ENCODE results near the gene POP4.

Gene POP4

GRCh38 chr19:29596885-29597525 lies 9.1 kb upstream of the POP4 start:
- Histone ChIP-seq H3K9ac (ENCODE audit: low read depth, low read length) (no peak overlapping the region), H3K36me3 (ENCODE audit: control insufficient read depth, insufficient read depth, low read length) (no peaks in the 10 kb centered on the region), H3K4me3 (ENCODE audit: low read depth, low read length) (no peak overlapping the region), H3K4me1 (ENCODE audit: control insufficient read depth, insufficient read depth, low read length) (peaks cover 12% of the 10 kb centered on the region), H3K27me3 (ENCODE audit: control insufficient read depth, insufficient read depth, low read length) (peaks cover 5% of the 10 kb centered on the region), H3K9me3 (ENCODE audit: control insufficient read depth, insufficient read depth, low read length) (no peaks in the 10 kb centered on the region)

- Histone ChIP-seq H3K4me3 (ENCODE audit: low read depth, low read length) (no peak overlapping the region), H3K36me3 (ENCODE audit: control insufficient read depth, insufficient read depth, low read length) (no peaks in the 10 kb centered on the region), H3K4me1 (ENCODE audit: control insufficient read depth, insufficient read depth, low read length) (peaks cover 12% of the 10 kb centered on the region), H3K9me3 (ENCODE audit: control insufficient read depth, insufficient read depth, low read length) (no peaks in the 10 kb centered on the region), H3K27me3 (ENCODE audit: control insufficient read depth, insufficient read depth, low read length) (peaks cover 3% of the 10 kb centered on the region), H3K9ac (ENCODE audit: low read depth, low read length) (no peak overlapping the region)
Measured at GRCh38 chr19:29598036-29598435, 8.0 kb upstream of the POP4 start.

DNA sequence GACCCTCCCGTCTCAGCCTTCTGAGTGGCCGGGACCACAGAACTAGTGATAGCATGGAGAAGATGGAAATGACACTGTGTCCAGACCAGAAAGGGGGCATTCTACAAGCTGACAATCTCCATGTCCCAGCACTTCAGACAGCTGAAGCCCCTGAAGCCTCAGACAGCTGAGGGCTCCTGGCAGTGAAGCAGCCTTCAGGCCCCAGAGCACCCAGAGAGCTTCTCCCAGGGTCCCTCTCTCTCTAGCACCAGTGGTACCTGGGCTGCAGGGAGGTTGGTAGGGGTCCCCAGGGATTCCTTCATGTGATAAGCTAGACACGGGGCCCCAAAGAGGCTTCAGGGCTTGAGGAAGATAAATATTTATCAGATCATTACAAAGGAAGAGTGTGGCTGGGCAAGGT lies 7.6 kb upstream of the POP4 start:
- H3K27me3 ChIP-seq (ENCODE audit: control insufficient read depth, insufficient read depth, low read length): peaks cover 3% of the 10 kb centered on the region
- H3K36me3 ChIP-seq (ENCODE audit: control insufficient read depth, insufficient read depth, low read length): no peaks in the 10 kb centered on the region
- H3K9me3 ChIP-seq (ENCODE audit: control insufficient read depth, insufficient read depth, low read length): no peaks in the 10 kb centered on the region
- no peak overlapping the region for H3K4me3 ChIP-seq (ENCODE audit: low read depth, low read length)
- peaks cover 15% of the 10 kb centered on the region for H3K4me1 ChIP-seq (ENCODE audit: control insufficient read depth, insufficient read depth, low read length)
- no peak overlapping the region for H3K9ac ChIP-seq (ENCODE audit: low read depth, low read length)

GRCh38 chr19:29603308-29603707 lies 2.8 kb upstream of the POP4 start:
- Histone ChIP-seq H3K9ac (ENCODE audit: low read depth, low read length) (no peak overlapping the region), H3K36me3 (ENCODE audit: control insufficient read depth, insufficient read depth, low read length) (no peaks in the 10 kb centered on the region), H3K9me3 (ENCODE audit: control insufficient read depth, insufficient read depth, low read length) (no peaks in the 10 kb centered on the region), H3K27me3 (ENCODE audit: control insufficient read depth, insufficient read depth, low read length) (no peaks in the 10 kb centered on the region), H3K4me1 (ENCODE audit: control insufficient read depth, insufficient read depth, low read length) (peaks cover 9% of the 10 kb centered on the region), H3K4me3 (ENCODE audit: low read depth, low read length) (no peak overlapping the region)

DNA sequence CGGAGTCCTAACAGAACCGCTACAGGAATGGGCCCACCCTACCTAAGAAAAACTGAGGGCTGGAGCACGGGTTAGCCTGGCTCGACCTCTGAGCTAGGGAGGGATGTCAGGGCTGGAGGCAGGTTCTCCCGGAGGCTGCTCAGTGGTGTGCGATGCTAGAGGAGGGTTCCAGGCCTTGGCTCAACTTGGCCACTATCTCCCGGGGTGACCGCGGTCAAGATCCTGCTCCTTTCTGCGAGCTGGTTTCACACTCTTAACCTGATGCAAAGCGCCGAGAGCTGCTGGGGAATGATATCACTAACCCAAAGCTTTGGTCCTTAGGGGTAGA lies 301 bp downstream of the POP4 start:
- H3K4me3 ChIP-seq (ENCODE audit: low read depth, low read length): peak overlapping the region; percentile 100
- H3K36me3 ChIP-seq (ENCODE audit: control insufficient read depth, insufficient read depth, low read length): no peaks in the 10 kb centered on the region
- no peaks in the 10 kb centered on the region for H3K27me3 ChIP-seq (ENCODE audit: control insufficient read depth, insufficient read depth, low read length)
- peaks cover 9% of the 10 kb centered on the region for H3K4me1 ChIP-seq (ENCODE audit: control insufficient read depth, insufficient read depth, low read length)
- peak overlapping the region; percentile 85 for H3K9ac ChIP-seq (ENCODE audit: low read depth, low read length)
- no peaks in the 10 kb centered on the region for H3K9me3 ChIP-seq (ENCODE audit: control insufficient read depth, insufficient read depth, low read length)

GRCh38 chr19:29609636-29610035 lies 3.6 kb downstream of the POP4 start:
- no peaks in the 10 kb centered on the region for H3K9me3 ChIP-seq (ENCODE audit: control insufficient read depth, insufficient read depth, low read length)
- H3K36me3 ChIP-seq (ENCODE audit: control insufficient read depth, insufficient read depth, low read length): peaks cover 19% of the 10 kb centered on the region
- H3K4me3 ChIP-seq (ENCODE audit: low read depth, low read length): no peak overlapping the region
- H3K9ac ChIP-seq (ENCODE audit: low read depth, low read length): no peak overlapping the region
- H3K4me1 ChIP-seq (ENCODE audit: control insufficient read depth, insufficient read depth, low read length): peaks cover 4% of the 10 kb centered on the region
- no peaks in the 10 kb centered on the region for H3K27me3 ChIP-seq (ENCODE audit: control insufficient read depth, insufficient read depth, low read length)

DNA sequence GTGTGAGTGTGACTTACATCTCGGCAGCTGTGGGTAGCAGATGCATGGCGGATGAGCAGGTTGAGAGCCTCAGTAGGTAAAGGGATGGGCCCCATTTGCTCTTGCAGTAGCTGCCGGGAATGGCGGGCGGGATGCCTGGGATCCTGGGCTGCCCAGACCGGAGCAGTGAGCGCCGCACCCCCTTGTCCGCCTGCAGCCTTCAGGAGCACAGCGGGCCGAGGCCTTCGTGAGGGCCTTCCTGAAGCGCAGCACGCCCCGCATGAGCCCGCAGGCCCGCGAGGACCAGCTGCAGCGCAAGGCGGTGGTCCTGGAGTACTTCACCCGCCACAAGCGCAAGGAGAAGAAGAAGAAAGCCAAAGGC lies 4.1 kb downstream of the POP4 start:
- peaks cover 4% of the 10 kb centered on the region for H3K4me1 ChIP-seq (ENCODE audit: control insufficient read depth, insufficient read depth, low read length)
- H3K27me3 ChIP-seq (ENCODE audit: control insufficient read depth, insufficient read depth, low read length): no peaks in the 10 kb centered on the region
- H3K9me3 ChIP-seq (ENCODE audit: control insufficient read depth, insufficient read depth, low read length): no peaks in the 10 kb centered on the region
- no peak overlapping the region for H3K4me3 ChIP-seq (ENCODE audit: low read depth, low read length)
- H3K9ac ChIP-seq (ENCODE audit: low read depth, low read length): no peak overlapping the region
- H3K36me3 ChIP-seq (ENCODE audit: control insufficient read depth, insufficient read depth, low read length): peaks cover 19% of the 10 kb centered on the region

DNA sequence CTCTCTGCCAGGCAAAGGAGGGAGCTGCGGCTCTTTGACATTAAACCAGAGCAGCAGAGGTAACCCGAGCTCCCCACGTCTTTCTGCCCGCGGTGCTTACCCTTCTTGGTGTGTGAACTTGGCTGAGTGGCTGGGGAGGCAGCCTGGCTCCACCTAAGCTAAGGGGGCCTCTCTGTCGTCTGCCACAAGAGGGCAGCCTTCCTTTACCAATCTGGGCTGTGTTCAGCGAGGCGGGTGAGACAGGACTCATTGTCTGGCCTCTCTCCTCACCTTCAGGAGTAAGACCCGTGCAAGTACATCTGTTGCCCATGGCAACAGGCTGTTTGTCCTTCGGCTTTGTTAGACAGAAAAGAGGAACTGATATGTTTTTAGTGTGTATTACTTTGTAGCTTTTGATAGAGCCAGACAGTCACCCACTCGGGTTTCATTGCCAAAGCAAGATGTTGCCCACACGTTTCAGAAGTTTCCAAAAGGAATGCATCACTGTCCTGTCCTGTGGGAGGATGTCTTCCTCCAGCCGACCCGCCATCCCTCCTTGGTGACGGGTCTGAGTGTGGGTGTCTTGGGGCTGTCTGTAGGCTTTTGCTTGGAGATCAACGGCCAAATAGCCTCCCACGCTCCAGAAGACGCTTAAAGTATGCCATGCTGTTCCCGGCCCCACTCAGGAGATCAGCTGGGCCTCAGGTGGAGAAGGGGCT lies 4.6 kb downstream of the POP4 start:
- no peak overlapping the region for H3K4me3 ChIP-seq (ENCODE audit: low read depth, low read length)
- H3K36me3 ChIP-seq (ENCODE audit: control insufficient read depth, insufficient read depth, low read length): peaks cover 24% of the 10 kb centered on the region
- peaks cover 4% of the 10 kb centered on the region for H3K4me1 ChIP-seq (ENCODE audit: control insufficient read depth, insufficient read depth, low read length)
- no peak overlapping the region for H3K9ac ChIP-seq (ENCODE audit: low read depth, low read length)
- H3K27me3 ChIP-seq (ENCODE audit: control insufficient read depth, insufficient read depth, low read length): no peaks in the 10 kb centered on the region
- H3K9me3 ChIP-seq (ENCODE audit: control insufficient read depth, insufficient read depth, low read length): no peaks in the 10 kb centered on the region

- H3K4me1 ChIP-seq (ENCODE audit: control insufficient read depth, insufficient read depth, low read length): no peaks in the 10 kb centered on the region
- no peak overlapping the region for H3K9ac ChIP-seq (ENCODE audit: low read depth, low read length)
- H3K4me3 ChIP-seq (ENCODE audit: low read depth, low read length): no peak overlapping the region
- no peaks in the 10 kb centered on the region for H3K9me3 ChIP-seq (ENCODE audit: control insufficient read depth, insufficient read depth, low read length)
- peaks cover 28% of the 10 kb centered on the region for H3K36me3 ChIP-seq (ENCODE audit: control insufficient read depth, insufficient read depth, low read length)
- H3K27me3 ChIP-seq (ENCODE audit: control insufficient read depth, insufficient read depth, low read length): no peaks in the 10 kb centered on the region
Measured at GRCh38 chr19:29612121-29612520, 6.0 kb downstream of the POP4 start.

DNA sequence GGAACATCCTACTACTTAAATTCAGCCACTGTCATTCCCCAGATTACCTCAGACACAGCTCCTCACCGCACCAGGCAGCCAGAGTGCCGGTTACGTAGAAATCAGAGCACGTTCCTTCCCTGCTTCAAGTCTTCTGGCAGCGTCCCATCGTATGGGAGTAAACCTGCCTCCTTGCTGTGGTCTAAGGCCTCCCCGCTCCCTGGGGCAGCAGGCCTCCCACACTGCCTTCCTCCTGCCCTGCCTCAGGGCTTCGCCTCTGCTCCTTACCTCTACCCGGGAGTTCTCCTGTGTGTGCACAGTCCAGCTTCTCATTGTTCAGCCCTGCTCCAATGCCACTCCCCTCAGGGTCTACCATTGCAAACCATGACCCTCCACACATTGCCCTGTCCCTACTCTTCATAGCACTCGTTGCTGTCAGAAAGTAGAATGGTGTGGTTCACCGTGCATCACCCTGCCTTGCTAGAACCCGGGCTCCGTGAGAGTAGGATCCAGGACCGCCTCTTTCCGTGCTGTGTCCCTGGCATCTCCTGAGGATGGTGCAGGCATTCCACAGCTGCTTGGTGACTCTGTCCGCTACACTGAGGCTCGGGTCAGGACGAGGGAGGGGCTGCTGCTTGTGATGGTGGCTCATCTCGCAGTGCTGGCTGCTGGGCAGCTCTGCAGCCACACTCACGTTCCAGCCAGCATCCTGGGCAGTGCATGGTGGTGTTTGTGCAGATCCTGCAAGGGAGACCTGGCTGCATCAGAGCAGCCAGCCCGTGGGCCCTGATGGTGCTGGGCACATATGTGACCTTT lies 6.9 kb downstream of the POP4 start:
- H3K4me1 ChIP-seq (ENCODE audit: control insufficient read depth, insufficient read depth, low read length): no peaks in the 10 kb centered on the region
- H3K4me3 ChIP-seq (ENCODE audit: low read depth, low read length): no peak overlapping the region
- H3K9ac ChIP-seq (ENCODE audit: low read depth, low read length): no peak overlapping the region
- H3K36me3 ChIP-seq (ENCODE audit: control insufficient read depth, insufficient read depth, low read length): peaks cover 28% of the 10 kb centered on the region
- H3K9me3 ChIP-seq (ENCODE audit: control insufficient read depth, insufficient read depth, low read length): no peaks in the 10 kb centered on the region
- no peaks in the 10 kb centered on the region for H3K27me3 ChIP-seq (ENCODE audit: control insufficient read depth, insufficient read depth, low read length)

DNA sequence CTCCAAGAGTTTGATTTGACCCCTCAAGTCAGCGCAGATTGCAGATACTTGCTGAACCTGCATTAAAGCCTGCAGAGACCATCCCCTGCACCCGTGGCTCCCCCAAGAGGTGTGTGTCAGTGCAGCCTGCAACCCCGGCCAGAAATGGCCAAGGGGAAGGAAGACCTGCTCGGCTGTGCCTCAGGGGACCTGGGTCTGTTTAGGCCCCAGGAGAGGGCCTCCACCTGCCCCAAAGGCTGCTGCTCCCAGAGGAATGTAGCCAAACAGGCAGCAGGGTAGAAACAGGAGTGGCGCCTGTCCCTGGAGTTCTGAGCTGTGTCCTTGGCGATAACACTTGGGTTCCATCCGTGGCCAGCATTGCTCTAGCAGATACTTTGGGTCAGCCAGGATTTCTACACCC lies 8.0 kb downstream of the POP4 start:
- no peaks in the 10 kb centered on the region for H3K9me3 ChIP-seq (ENCODE audit: control insufficient read depth, insufficient read depth, low read length)
- H3K27me3 ChIP-seq (ENCODE audit: control insufficient read depth, insufficient read depth, low read length): no peaks in the 10 kb centered on the region
- no peak overlapping the region for H3K9ac ChIP-seq (ENCODE audit: low read depth, low read length)
- peaks cover 28% of the 10 kb centered on the region for H3K36me3 ChIP-seq (ENCODE audit: control insufficient read depth, insufficient read depth, low read length)
- H3K4me1 ChIP-seq (ENCODE audit: control insufficient read depth, insufficient read depth, low read length): no peaks in the 10 kb centered on the region
- no peak overlapping the region for H3K4me3 ChIP-seq (ENCODE audit: low read depth, low read length)

DNA sequence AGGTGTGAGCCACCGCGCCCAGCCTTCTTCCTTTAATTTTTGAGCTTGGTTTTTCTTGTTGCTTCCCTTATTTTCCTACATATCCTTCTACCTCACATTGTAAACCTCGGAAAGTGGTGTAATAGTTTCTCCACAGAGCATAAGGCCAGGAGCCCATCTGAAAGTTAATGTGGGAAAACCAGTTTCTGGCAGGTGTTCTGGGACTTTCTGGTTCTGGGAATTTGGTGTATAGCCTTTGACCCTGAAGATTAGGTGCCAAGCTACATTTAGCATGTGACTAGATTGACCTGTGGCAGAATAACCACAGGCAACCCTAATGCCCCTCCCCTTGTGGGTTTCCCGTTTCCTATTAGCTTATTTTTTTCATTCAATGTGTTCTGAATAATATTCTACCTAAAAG lies 8.7 kb downstream of the POP4 start:
- H3K9me3 ChIP-seq (ENCODE audit: control insufficient read depth, insufficient read depth, low read length): no peaks in the 10 kb centered on the region
- H3K27me3 ChIP-seq (ENCODE audit: control insufficient read depth, insufficient read depth, low read length): no peaks in the 10 kb centered on the region
- H3K36me3 ChIP-seq (ENCODE audit: control insufficient read depth, insufficient read depth, low read length): peaks cover 28% of the 10 kb centered on the region
- H3K4me1 ChIP-seq (ENCODE audit: control insufficient read depth, insufficient read depth, low read length): no peaks in the 10 kb centered on the region
- H3K9ac ChIP-seq (ENCODE audit: low read depth, low read length): no peak overlapping the region
- no peak overlapping the region for H3K4me3 ChIP-seq (ENCODE audit: low read depth, low read length)

Data from iPS-15b (cell line).